Stomach (tissue), 9 donors: Measurements from ENCODE around the gene CRYGD. TPM values are rescaled to one million over a fixed set of nuclear protein-coding genes. Genes with fewer than 3 reads are reported as not detected.
"Not testable (repeated sequence)": the region's sequence is repeated elsewhere in the genome, so short reads cannot be mapped to it uniquely, and the experiment has no call there.

Source experiments
- DNase-seq, 2 donors: peaks; one replicate each; pipeline versions ENCODE4 v3.0.0 to v3.0.0-alpha.2; 2013 to 2019
- H3K27ac ChIP-seq, 5 donors: fragments of 200-600 bp in 4 of 5; sonication (generic) in 4 of 5; one replicate each; pipeline ENCODE4 v1.5.1; 2013 to 2019; ENCODE audit warnings: mild to moderate bottlenecking in 1 of 5, moderate library complexity in 1 of 5
- H3K27me3 ChIP-seq, 3 donors: fragments of 200-600 bp; sonication (generic); one replicate each; pipeline ENCODE4 v1.5.1; 2017 to 2019; ENCODE audit warnings: mixed run types in 1 of 3
- H3K36me3 ChIP-seq, 4 donors: fragments of 200-600 bp; sonication (generic); 1 replicate in 3 of 4; 2 replicates in 1 of 4; pipeline ENCODE4 v1.5.1; 2016 to 2019
- H3K4me1 ChIP-seq, 4 donors: fragments of 200-600 bp; sonication (generic); one replicate each; pipeline ENCODE4 v1.5.1; 2016 to 2019
- H3K4me3 ChIP-seq, 4 donors: fragments of 200-600 bp; sonication (generic) in 3 of 4; one replicate each; pipeline ENCODE4 v1.5.1; 2016 to 2019; ENCODE audit warnings: mild to moderate bottlenecking in 1 of 4
- H3K9me3 ChIP-seq, 4 donors: fragments of 200-600 bp; sonication (generic); one replicate each; pipeline ENCODE4 v1.5.1; 2016 to 2019
- CTCF ChIP-seq, 7 experiments: fragments of 450-650 bp in 4 of 7; fragments of 200-600 bp in 3 of 7; sonication (generic) in 3 of 7; IDR thresholded peaks; one replicate each; pipeline ENCODE4 v1.5.1; 2016 to 2019; ENCODE audit warnings: antibody characterized with exemption in 7 of 7, control low read depth in 2 of 7, mild to moderate bottlenecking in 1 of 7
- EP300 ChIP-seq: sonication (generic); formaldehyde crosslinking; IDR thresholded peaks from one replicate; pipeline ENCODE4 v1.6.1; 2017; ENCODE audit warnings: antibody characterized with exemption
- POLR2A ChIP-seq, 4 donors: fragments of 450-650 bp; IDR thresholded peaks; one replicate each; pipeline ENCODE4 v1.6.1; 2016; ENCODE audit warnings: antibody characterized with exemption in 4 of 4, control low read depth in 2 of 4, mild to moderate bottlenecking in 1 of 4, moderate library complexity in 1 of 4
- POLR2AphosphoS5 ChIP-seq, 3 donors: sonication (generic); formaldehyde crosslinking; IDR thresholded peaks; one replicate each; pipeline ENCODE4 v1.6.1; 2016; ENCODE audit warnings: antibody characterized with exemption in 3 of 3
- whole genome bisulfite sequencing, 5 donors: extraction: QIAGEN DNeasy Blood & Tissue Kit in 3 of 5; methylation state at CpG; one replicate each; pipeline versions ENCODE4 v1.1.5 to v1.1.7; 2013 to 2018; 5-methylcytosine and 5-hydroxymethylcytosine counted together
- intact Hi-C: fragments of 100-400 bp; cut with DNase I; formaldehyde crosslinking; loops from one replicate; pipeline ENCODE4 v1.15.1; 2023; ENCODE audit warnings: low total_unique reads
- polyA plus RNA-seq, 3 donors: library from polyadenylated mRNA; stranded (reverse); fragments of 200-250 nt; gene quantifications; one replicate each; pipeline ENCODE4 v1.2.3, GENCODE V29; 2013
- total RNA-seq, 5 donors: library from RNA; depleted of rRNA; stranded (reverse); fragments of >200 nt; gene quantifications; one replicate each; pipeline versions ENCODE4 v1.1.0 to v1.2.3, GENCODE V29; 2014 to 2016
- donor health status: healthy with polysubstance abuse.
- donor health status: Bipolar disorder and iron deficiency.
- donor health status: healthy.

CRYGD gene
- total and polyA plus RNA-seq, 8 donors: not detected

GRCh38 chr2:208099682-208100470 lies 24.4 kb downstream of the CRYGD start:
- TF ChIP-seq CTCF (IDR thresholded peaks at IDR 0.05) (no peak), POLR2AphosphoS5 (IDR thresholded peaks at IDR 0.05) (no peak), EP300 (no peak), POLR2A (IDR thresholded peaks at IDR 0.05) (no peak)
- peaks cover 0 to 8% (median 3%) of the 10 kb centered on the region in 4 donors for H3K4me1 ChIP-seq
- H3K27me3 ChIP-seq: no peaks in the 10 kb centered on the region
- intact Hi-C loops: no loop called here
- no peaks in the 10 kb centered on the region for H3K36me3 ChIP-seq
- H3K4me3 ChIP-seq: no peak overlapping the region
- H3K27ac ChIP-seq: no peak overlapping the region
- DNase-seq: no peak
- 69 to 79% (median 71%) methylated on average over 13 of the region's 13 CpGs for WGBS, 5 donors
- no peaks in the 10 kb centered on the region for H3K9me3 ChIP-seq

- H3K4me1 ChIP-seq, H3K9me3 ChIP-seq, H3K4me3 ChIP-seq, H3K27ac ChIP-seq, intact Hi-C loops, H3K27me3 ChIP-seq, DNase-seq, H3K36me3 ChIP-seq: not testable (repeated sequence)
- 94 to 100% (median 100%) methylated on average over 1 of the region's 1 CpG for WGBS, 5 donors
Observed at GRCh38 chr2:208098701-208099100, 25.6 kb downstream of the CRYGD start.

- no peak overlapping the region for H3K4me3 ChIP-seq
- no peaks in the 10 kb centered on the region for H3K36me3 ChIP-seq
- H3K9me3 ChIP-seq: no peaks in the 10 kb centered on the region
- no peak for DNase-seq
- no peak overlapping the region for H3K27ac ChIP-seq
- no peaks in the 10 kb centered on the region for H3K27me3 ChIP-seq
- 53 to 89% (median 72%) methylated on average over 1 to 2 of the region's 2 CpGs for WGBS, 5 donors
- peaks cover 0 to 8% (median 3%) of the 10 kb centered on the region in 4 donors for H3K4me1 ChIP-seq
- intact Hi-C loops: no loop called here
- TF ChIP-seq CTCF (IDR thresholded peaks at IDR 0.05) (no peak), POLR2A (IDR thresholded peaks at IDR 0.05) (no peak), POLR2AphosphoS5 (IDR thresholded peaks at IDR 0.05) (no peak)
Observed at GRCh38 chr2:208098267-208098666, 26.1 kb downstream of the CRYGD start.

- Histone ChIP-seq H3K36me3 (no peaks in the 10 kb centered on the region), H3K4me1 (peaks cover 0 to 8% (median 3%) of the 10 kb centered on the region in 4 donors), H3K4me3 (no peak overlapping the region), H3K27ac (no peak overlapping the region), H3K9me3 (no peaks in the 10 kb centered on the region), H3K27me3 (no peaks in the 10 kb centered on the region)
- TF ChIP-seq EP300 (no peak), CTCF (IDR thresholded peaks at IDR 0.05) (no peak), POLR2AphosphoS5 (IDR thresholded peaks at IDR 0.05) (no peak)
- DNase-seq: no peak
- intact Hi-C loops: no loop called here
- 58 to 75% (median 69%) methylated on average over 5 of the region's 5 CpGs for WGBS, 5 donors
Observed at GRCh38 chr2:208097801-208098200, 26.5 kb downstream of the CRYGD start.

GRCh38 chr2:208097313-208097712 lies 27.0 kb downstream of the CRYGD start:
- WGBS, 5 donors: 63 to 77% (median 66%) methylated on average over 3 of the region's 3 CpGs
- H3K9me3 ChIP-seq: no peaks in the 10 kb centered on the region
- TF ChIP-seq EP300: no peak
- no peak for TF ChIP-seq POLR2AphosphoS5 (IDR thresholded peaks at IDR 0.05)
- TF ChIP-seq POLR2A (IDR thresholded peaks at IDR 0.05): no peak
- no peak for TF ChIP-seq CTCF (IDR thresholded peaks at IDR 0.05)
- DNase-seq: no peak
- intact Hi-C loops: no loop called here
- H3K36me3 ChIP-seq: no peaks in the 10 kb centered on the region
- H3K4me3 ChIP-seq: no peak overlapping the region
- no peaks in the 10 kb centered on the region for H3K27me3 ChIP-seq
- H3K4me1 ChIP-seq: peaks cover 0 to 8% (median 3%) of the 10 kb centered on the region in 4 donors
- H3K27ac ChIP-seq: no peak overlapping the region
